Epithelial cell of proximal tubule (primary cell): ENCODE results near the gene ACTN3. TPM values are rescaled to one million over a fixed set of nuclear protein-coding genes. Genes with fewer than 3 reads are reported as not detected.
"Not testable (repeated sequence)": the region's sequence is repeated elsewhere in the genome, so short reads cannot be mapped to it uniquely, and the experiment has no call there.

Experiments used
- DNase-seq: peaks from one replicate; pipeline ENCODE4 v3.0.0-alpha.2; 2011; ENCODE audit warnings: low read depth
- H3K4me3 ChIP-seq: 2 replicates; pipeline ENCODE4 v1.5.1; 2011; ENCODE audit warnings: low read depth, mild to moderate bottlenecking, low read length
- total RNA-seq: library from RNA; depleted of rRNA; stranded (reverse); fragments of >200 nt; gene quantifications from 2 replicates; pipeline ENCODE4 v1.2.3, GENCODE V29; 2015
- TF ChIP-seq, protein P1 (sequence below): conservative IDR thresholded peaks from 2 replicates; pipeline ENCODE4 v1.5.1; 2012; ENCODE audit warnings: low read depth, mild to moderate bottlenecking, low read length

Gene ACTN3
- total RNA-seq, 1 donor from 2014 or later = not detected

DNA sequence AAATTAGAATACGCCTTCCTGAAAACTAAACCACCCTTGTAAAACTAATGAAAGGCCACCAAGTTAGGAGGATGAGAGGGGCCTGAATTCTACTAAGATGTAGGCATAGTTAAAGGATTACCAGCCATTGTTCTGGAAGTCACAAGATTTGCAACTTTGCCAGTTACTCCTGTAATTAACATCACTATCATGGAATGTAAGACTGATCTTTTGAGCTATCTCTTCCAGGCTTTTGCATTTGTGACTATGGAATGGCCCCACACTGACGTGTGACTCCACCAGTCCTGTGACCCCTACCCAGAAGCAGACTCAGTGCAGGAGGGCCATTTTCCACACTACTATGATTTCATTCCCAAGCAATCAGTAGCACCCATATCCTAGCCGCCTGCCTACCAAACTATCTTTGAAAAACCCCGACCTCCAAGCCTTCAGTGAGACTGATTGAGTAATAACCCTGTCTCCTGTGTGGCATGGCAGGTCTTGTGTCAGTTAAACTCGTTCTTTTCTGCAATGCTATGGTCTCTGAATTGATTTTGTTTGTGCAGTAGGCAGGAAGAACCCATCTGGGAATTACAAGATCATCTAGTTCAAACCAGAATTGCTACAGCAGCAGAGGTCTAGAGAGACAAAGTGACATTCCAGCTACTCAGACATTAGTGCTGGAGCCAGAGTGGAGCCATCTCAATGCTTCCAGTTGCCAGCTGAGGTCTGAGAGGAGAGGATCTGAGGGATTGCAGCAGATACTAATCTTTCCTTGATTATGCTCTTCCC, 23.6 kb downstream of the ACTN3 start:
- DNase-seq = peak; percentile 33
- TF ChIP-seq, protein P1, sequence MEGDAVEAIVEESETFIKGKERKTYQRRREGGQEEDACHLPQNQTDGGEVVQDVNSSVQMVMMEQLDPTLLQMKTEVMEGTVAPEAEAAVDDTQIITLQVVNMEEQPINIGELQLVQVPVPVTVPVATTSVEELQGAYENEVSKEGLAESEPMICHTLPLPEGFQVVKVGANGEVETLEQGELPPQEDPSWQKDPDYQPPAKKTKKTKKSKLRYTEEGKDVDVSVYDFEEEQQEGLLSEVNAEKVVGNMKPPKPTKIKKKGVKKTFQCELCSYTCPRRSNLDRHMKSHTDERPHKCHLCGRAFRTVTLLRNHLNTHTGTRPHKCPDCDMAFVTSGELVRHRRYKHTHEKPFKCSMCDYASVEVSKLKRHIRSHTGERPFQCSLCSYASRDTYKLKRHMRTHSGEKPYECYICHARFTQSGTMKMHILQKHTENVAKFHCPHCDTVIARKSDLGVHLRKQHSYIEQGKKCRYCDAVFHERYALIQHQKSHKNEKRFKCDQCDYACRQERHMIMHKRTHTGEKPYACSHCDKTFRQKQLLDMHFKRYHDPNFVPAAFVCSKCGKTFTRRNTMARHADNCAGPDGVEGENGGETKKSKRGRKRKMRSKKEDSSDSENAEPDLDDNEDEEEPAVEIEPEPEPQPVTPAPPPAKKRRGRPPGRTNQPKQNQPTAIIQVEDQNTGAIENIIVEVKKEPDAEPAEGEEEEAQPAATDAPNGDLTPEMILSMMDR = no peak
- no peak overlapping the region for H3K4me3 ChIP-seq

DNA sequence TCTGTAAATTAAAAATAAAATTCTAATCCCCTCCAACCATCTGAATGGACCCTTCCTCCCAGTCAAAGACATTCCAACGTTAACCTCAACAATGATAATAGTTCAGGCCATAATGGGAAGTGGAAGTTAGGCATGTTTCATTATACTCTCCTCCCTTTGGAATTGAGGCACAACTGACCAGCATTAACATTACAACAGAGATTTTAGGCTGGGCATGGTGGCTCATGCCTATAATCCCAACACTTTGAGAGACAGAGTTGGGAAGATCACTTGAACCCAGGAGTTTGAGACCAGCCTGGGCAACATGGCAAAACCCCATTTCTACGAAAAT, 24.1 kb downstream of the ACTN3 start:
- TF ChIP-seq, protein P1 = no peak
- no peak for DNase-seq
- H3K4me3 ChIP-seq = no peak overlapping the region

- DNase-seq = no peak
- TF ChIP-seq, protein P1 = peak; percentile 90
- no peak overlapping the region for H3K4me3 ChIP-seq
These were observed 32.4 kb downstream of the ACTN3 start for GRCh38 chr11:66579017-66579606.

- DNase-seq = no peak
- no peak overlapping the region for H3K4me3 ChIP-seq
- TF ChIP-seq, protein P1 = no peak
These were observed 34.1 kb downstream of the ACTN3 start for GRCh38 chr11:66580803-66581202.

DNA sequence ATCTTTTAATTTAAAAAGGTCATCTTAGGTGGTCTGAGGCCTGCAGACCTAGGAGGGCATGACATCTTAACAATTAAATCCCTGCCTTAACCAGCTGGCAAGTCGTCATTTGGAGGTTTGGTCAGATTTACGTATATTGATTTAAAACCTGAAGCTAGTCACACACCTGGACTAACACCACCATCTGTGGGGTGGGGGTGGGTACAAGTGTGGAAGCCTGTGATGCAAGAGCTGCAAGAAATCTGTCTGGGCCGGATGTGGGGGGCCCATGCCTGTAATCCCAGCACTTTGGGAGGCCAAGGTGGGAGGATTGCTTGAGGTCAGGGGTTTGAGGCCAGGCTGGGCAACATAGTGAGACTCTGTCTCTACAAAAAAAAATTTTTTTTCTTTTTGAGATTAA, 34.6 kb downstream of the ACTN3 start:
- DNase-seq = no peak
- TF ChIP-seq, protein P1 = no peak
- no peak overlapping the region for H3K4me3 ChIP-seq

- H3K4me3 ChIP-seq, DNase-seq: not testable (repeated sequence)
These were observed 36.0 kb downstream of the ACTN3 start for GRCh38 chr11:66582565-66583147.

DNA sequence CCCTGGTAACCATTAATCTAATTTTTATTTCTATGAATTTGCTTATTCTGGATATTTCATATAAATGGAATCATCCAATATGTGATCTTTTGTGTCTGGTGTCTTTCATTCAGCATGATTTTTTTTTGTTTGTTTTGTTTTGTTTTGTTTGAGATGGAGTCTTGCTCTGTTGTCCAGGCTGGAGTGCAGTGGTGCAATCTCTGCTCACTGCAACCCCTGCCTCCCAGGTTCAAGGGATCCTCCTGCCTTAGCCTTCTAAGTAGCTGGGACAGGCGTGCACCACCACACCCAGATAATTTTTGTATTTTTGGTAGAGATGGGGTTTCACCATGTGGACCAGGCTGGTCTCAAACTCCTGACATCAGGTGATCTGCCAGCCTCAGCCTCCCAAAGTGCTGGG, 38.7 kb downstream of the ACTN3 start:
- H3K4me3 ChIP-seq, DNase-seq: not testable (repeated sequence)

- DNase-seq = no peak
- no peak overlapping the region for H3K4me3 ChIP-seq
- TF ChIP-seq, protein P1 = no peak
These were observed 39.4 kb downstream of the ACTN3 start for GRCh38 chr11:66586136-66586535.

DNA sequence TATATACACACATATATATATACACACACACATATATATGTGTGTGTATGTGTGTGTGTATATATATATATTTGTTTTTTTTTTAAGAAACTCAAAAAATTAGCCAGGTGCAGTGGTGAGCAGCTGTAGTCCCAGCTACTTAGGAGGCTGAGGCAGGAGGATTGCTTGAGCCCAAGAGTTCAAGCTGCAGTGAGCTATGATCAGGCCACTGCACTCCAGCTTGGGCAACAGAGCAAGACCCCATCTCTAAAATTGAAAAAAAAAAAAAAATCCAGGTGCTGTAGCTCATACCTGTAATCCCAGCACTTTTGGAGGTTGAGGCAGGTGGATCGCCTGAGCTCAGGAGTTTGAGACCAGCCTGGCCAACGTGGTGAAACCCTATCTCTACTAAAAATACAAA, 42.6 kb downstream of the ACTN3 start:
- not testable (repeated sequence) for DNase-seq, H3K4me3 ChIP-seq
